HCT116 (cell line): ENCODE measurements around the gene GNPTAB.

ENCODE experiments used
- EGR1 ChIP-seq: IDR thresholded peaks from 2 replicates; pipeline ENCODE4 v1.6.1; 2012; ENCODE audit warnings: low read depth
- EZH2 ChIP-seq: fragments of 200-600 bp; sonication (generic); IDR thresholded peaks from 2 replicates; pipeline ENCODE4 v1.6.1; 2017; ENCODE audit warnings: antibody characterized with exemption, mixed run types
- EZH2phosphoT487 ChIP-seq: fragments of 200-600 bp; IDR thresholded peaks from 2 replicates; pipeline ENCODE4 v1.6.1; 2018; ENCODE audit warnings: antibody characterized with exemption, borderline replicate concordance
- POLR2A ChIP-seq: IDR thresholded peaks from 2 replicates; pipeline ENCODE4 v1.7.0; 2011; ENCODE audit warnings: borderline replicate concordance; ENCODE audit not compliant: insufficient read depth, insufficient read length; ENCODE audit errors: extremely low read depth
- POLR2AphosphoS5 ChIP-seq: IDR thresholded peaks from 2 replicates; pipeline ENCODE4 v1.6.1; 2011; ENCODE audit warnings: mild to moderate bottlenecking, low read depth, low read length, moderate library complexity
- RAD21 ChIP-seq: IDR thresholded peaks from 2 replicates; pipeline ENCODE4 v1.6.1; 2012; ENCODE audit warnings: low read depth, mild to moderate bottlenecking
- SRF ChIP-seq: IDR thresholded peaks from 2 replicates; pipeline ENCODE4 v1.6.1; 2012; ENCODE audit warnings: low read depth
- YY1 ChIP-seq: IDR thresholded peaks from 2 replicates; pipeline ENCODE4 v1.6.1; 2011; ENCODE audit warnings: low read length, low read depth, moderate library complexity, mild to moderate bottlenecking; ENCODE audit not compliant: insufficient replicate concordance; ENCODE audit errors: extremely low read depth
- TF ChIP-seq, protein P1 (sequence below), 3 experiments: fragments of 200-600 bp in 1 of 3; sonication (generic) in 1 of 3; IDR thresholded peaks in 2 of 3; conservative IDR thresholded peaks in 1 of 3; 2 replicates each; pipeline ENCODE4 v1.5.1; 2012 to 2017; ENCODE audit warnings: low read depth in 2 of 3, low read length in 2 of 3, antibody characterized with exemption in 1 of 3, borderline replicate concordance in 1 of 3, control low read depth in 1 of 3, mild to moderate bottlenecking in 1 of 3, mixed read lengths in 1 of 3, mixed run types in 1 of 3, moderate library complexity in 1 of 3; ENCODE audit not compliant: insufficient read depth in 1 of 3
- TF ChIP-seq, protein P2 (sequence below): IDR thresholded peaks from 2 replicates; pipeline ENCODE4 v1.6.1; 2012
- TF ChIP-seq, protein P3 (sequence below): IDR thresholded peaks from 2 replicates; pipeline ENCODE4 v1.6.1; 2012
- TF ChIP-seq, protein P4 (sequence below): IDR thresholded peaks from 2 replicates; pipeline ENCODE4 v1.6.1; 2012; ENCODE audit warnings: low read depth

DNA sequence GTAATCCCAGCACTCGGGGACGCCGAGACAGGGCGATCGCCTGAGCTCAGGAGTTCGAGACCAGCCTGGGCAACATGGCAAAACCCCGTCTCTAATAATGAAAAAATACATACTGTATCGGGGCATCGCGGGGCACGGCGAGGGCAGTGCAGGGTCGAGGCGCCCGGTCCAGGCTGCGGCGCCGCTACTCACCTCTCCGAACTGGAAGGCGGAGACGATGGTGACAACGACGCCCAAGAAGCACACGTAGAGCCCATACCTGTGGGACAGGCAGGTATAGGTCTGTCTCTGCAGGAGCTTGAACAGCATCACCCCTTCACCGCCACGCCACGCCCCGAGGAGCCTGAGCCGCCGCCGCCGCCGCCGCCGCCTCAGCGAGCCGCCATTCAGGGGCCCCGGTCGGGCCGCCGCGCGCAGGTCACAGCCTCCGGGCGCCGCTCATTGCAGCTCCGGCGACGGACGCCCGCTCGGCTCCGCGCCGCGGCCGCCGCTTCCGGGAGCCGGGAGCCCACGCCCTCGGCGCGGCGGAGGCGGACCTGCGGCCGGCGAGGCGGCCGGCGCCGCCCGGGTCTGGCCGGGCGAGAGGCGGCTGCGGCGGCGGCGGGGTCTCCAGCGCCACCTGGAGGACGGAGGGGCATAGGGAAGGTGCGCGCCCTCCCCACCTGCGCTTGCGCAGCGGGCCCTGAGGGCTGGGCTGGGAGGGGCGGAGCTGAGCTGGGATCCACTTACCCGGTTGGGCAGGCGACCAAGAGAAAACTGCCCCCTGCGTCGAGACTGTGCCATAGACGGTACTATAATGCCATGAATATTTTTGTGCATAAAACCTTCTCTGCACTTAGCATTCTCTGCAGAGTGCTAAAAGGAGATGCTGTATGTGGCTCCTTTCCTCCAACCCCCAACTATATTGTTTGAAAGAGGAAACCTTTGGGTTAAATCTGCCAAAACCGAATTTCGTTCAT is at the start of gene GNPTAB:
- TF ChIP-seq, protein P1, sequence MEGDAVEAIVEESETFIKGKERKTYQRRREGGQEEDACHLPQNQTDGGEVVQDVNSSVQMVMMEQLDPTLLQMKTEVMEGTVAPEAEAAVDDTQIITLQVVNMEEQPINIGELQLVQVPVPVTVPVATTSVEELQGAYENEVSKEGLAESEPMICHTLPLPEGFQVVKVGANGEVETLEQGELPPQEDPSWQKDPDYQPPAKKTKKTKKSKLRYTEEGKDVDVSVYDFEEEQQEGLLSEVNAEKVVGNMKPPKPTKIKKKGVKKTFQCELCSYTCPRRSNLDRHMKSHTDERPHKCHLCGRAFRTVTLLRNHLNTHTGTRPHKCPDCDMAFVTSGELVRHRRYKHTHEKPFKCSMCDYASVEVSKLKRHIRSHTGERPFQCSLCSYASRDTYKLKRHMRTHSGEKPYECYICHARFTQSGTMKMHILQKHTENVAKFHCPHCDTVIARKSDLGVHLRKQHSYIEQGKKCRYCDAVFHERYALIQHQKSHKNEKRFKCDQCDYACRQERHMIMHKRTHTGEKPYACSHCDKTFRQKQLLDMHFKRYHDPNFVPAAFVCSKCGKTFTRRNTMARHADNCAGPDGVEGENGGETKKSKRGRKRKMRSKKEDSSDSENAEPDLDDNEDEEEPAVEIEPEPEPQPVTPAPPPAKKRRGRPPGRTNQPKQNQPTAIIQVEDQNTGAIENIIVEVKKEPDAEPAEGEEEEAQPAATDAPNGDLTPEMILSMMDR (IDR thresholded peaks at IDR 0.05 in 2 of 3, conservative IDR thresholded peaks at IDR 0.05 in 1 of 3; ENCODE audit: borderline replicate concordance in 1 of 3, insufficient read depth in 1 of 3, low read depth in 2 of 3, low read length in 2 of 3), result peak; percentile 57 to 64 (median 60); a peak in 5 of 6 replicates
- no peak for TF ChIP-seq EZH2phosphoT487
- peak; percentile 62 for TF ChIP-seq POLR2AphosphoS5
- TF ChIP-seq, protein P2, sequence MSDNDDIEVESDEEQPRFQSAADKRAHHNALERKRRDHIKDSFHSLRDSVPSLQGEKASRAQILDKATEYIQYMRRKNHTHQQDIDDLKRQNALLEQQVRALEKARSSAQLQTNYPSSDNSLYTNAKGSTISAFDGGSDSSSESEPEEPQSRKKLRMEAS, result peak; percentile 71; the same call in 1 of the 2 replicates
- peak; percentile 51 for TF ChIP-seq POLR2A
- TF ChIP-seq RAD21, result peak; percentile 64
- TF ChIP-seq, protein P3, sequence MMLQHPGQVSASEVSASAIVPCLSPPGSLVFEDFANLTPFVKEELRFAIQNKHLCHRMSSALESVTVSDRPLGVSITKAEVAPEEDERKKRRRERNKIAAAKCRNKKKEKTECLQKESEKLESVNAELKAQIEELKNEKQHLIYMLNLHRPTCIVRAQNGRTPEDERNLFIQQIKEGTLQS, result no peak
- TF ChIP-seq YY1, result no peak
- no peak for TF ChIP-seq EGR1
- TF ChIP-seq EZH2, result no peak
- TF ChIP-seq SRF, result no peak
- TF ChIP-seq, protein P4, sequence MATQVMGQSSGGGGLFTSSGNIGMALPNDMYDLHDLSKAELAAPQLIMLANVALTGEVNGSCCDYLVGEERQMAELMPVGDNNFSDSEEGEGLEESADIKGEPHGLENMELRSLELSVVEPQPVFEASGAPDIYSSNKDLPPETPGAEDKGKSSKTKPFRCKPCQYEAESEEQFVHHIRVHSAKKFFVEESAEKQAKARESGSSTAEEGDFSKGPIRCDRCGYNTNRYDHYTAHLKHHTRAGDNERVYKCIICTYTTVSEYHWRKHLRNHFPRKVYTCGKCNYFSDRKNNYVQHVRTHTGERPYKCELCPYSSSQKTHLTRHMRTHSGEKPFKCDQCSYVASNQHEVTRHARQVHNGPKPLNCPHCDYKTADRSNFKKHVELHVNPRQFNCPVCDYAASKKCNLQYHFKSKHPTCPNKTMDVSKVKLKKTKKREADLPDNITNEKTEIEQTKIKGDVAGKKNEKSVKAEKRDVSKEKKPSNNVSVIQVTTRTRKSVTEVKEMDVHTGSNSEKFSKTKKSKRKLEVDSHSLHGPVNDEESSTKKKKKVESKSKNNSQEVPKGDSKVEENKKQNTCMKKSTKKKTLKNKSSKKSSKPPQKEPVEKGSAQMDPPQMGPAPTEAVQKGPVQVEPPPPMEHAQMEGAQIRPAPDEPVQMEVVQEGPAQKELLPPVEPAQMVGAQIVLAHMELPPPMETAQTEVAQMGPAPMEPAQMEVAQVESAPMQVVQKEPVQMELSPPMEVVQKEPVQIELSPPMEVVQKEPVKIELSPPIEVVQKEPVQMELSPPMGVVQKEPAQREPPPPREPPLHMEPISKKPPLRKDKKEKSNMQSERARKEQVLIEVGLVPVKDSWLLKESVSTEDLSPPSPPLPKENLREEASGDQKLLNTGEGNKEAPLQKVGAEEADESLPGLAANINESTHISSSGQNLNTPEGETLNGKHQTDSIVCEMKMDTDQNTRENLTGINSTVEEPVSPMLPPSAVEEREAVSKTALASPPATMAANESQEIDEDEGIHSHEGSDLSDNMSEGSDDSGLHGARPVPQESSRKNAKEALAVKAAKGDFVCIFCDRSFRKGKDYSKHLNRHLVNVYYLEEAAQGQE, result no peak
